ENCODE data around the gene RPSA.
"Not testable (repeated sequence)": the region's sequence is repeated elsewhere in the genome, so short reads cannot be mapped to it uniquely, and the experiment has no call there.

RPSA gene

GRCh38 chr3:39419742-39420315 lies 13.3 kb downstream of the RPSA start:
- DNase-seq (ENCODE audit: low read depth): no peak

GRCh38 chr3:39420543-39420942 lies 14.0 kb downstream of the RPSA start:
- no peak for DNase-seq (ENCODE audit: low read depth)

GRCh38 chr3:39423436-39423970 lies 17.0 kb downstream of the RPSA start:
- DNase-seq (ENCODE audit: low read depth): no peak

GRCh38 chr3:39426312-39426711 lies 19.8 kb downstream of the RPSA start:
- no peak for DNase-seq (ENCODE audit: low read depth)

GRCh38 chr3:39427506-39427905 lies 21.0 kb downstream of the RPSA start:
- DNase-seq (ENCODE audit: low read depth): no peak

- no peak for DNase-seq (ENCODE audit: low read depth)
These were observed 22.3 kb downstream of the RPSA start for GRCh38 chr3:39428745-39429201.

- DNase-seq (ENCODE audit: low read depth): no peak
These were observed 22.9 kb downstream of the RPSA start for GRCh38 chr3:39429466-39429865.

GRCh38 chr3:39432342-39432741 lies 25.8 kb downstream of the RPSA start:
- no peak for DNase-seq (ENCODE audit: low read depth)

GRCh38 chr3:39433642-39434041 lies 27.1 kb downstream of the RPSA start:
- DNase-seq (ENCODE audit: low read depth): no peak

GRCh38 chr3:39434574-39434973 lies 28.1 kb downstream of the RPSA start:
- DNase-seq (ENCODE audit: low read depth): no peak

GRCh38 chr3:39435006-39435748 lies 28.7 kb downstream of the RPSA start:
- no peak for DNase-seq (ENCODE audit: low read depth)

- DNase-seq (ENCODE audit: low read depth): no peak
These were observed 32.4 kb downstream of the RPSA start for GRCh38 chr3:39438880-39439279.

- DNase-seq (ENCODE audit: low read depth): no peak
These were observed 33.8 kb downstream of the RPSA start for GRCh38 chr3:39440316-39440715.

GRCh38 chr3:39443530-39443929 lies 37.0 kb downstream of the RPSA start:
- DNase-seq (ENCODE audit: low read depth): no peak

GRCh38 chr3:39445927-39446326 lies 39.4 kb downstream of the RPSA start:
- no peak for DNase-seq (ENCODE audit: low read depth)

- no peak for DNase-seq (ENCODE audit: low read depth)
These were observed 39.9 kb downstream of the RPSA start for GRCh38 chr3:39446444-39446843.

- DNase-seq (ENCODE audit: low read depth): peak; percentile 7
These were observed 41.3 kb downstream of the RPSA start for GRCh38 chr3:39447637-39448483.

GRCh38 chr3:39448506-39449233 lies 42.1 kb downstream of the RPSA start:
- DNase-seq (ENCODE audit: low read depth): no peak

- DNase-seq (ENCODE audit: low read depth): no peak
These were observed 43.3 kb downstream of the RPSA start for GRCh38 chr3:39449796-39450195.

GRCh38 chr3:39453134-39453533 lies 46.6 kb downstream of the RPSA start:
- no peak for DNase-seq (ENCODE audit: low read depth)

- DNase-seq (ENCODE audit: low read depth): not testable (repeated sequence)
These were observed 47.4 kb downstream of the RPSA start for GRCh38 chr3:39453872-39454271.
